GM18511 (cell line): ENCODE data around the gene KCNK7.

Experiments
- ATAC-seq: cut with Tn5 transposase; IDR thresholded peaks from one replicate; pipeline ENCODE4 v1.9.1; 2021; ENCODE audit warnings: mild to moderate bottlenecking, moderate library complexity; ENCODE audit not compliant: unreplicated experiment

KCNK7 gene

DNA sequence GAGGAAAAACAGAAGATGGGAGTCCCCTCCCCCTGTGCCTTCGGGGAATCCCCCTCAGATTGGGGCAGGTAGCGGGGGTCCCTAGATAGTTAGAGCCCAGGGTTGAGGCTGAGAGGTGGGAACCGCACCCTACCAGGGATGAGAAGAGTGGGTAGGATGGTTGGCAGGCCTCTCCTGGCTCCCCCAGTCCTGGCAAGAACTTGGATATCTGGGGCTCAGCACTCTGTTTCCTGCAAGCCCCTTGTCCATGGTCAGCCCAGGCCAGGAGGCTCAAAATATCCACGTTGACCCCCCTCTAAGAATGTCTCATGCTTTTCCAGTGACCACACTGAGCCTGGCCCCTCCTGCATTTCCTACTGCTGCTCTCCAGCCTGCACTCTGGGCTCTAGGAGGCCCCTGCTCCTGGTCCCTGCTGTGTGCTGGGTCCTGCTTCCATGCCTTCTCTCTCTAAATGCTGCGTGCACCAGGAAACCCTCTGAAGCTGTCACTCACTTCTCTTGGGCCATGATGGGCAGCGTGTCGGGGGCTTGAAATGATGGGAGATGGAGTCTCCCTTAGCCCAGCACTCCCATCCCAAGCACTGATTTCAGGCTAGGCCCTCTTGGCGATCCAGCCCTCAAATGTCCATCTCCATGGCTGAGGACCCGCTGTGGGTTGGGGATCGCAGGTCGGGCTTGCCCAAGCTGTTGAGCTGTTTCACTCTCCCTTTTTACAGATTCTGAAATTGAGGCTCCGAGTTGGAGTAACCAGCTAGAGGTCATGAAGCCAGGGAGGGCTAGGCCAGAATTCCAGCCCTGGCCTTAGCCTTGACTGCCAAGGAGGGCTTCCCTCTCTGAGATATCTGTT, 16.4 kb upstream of the KCNK7 start:
- ATAC-seq = no peak

DNA sequence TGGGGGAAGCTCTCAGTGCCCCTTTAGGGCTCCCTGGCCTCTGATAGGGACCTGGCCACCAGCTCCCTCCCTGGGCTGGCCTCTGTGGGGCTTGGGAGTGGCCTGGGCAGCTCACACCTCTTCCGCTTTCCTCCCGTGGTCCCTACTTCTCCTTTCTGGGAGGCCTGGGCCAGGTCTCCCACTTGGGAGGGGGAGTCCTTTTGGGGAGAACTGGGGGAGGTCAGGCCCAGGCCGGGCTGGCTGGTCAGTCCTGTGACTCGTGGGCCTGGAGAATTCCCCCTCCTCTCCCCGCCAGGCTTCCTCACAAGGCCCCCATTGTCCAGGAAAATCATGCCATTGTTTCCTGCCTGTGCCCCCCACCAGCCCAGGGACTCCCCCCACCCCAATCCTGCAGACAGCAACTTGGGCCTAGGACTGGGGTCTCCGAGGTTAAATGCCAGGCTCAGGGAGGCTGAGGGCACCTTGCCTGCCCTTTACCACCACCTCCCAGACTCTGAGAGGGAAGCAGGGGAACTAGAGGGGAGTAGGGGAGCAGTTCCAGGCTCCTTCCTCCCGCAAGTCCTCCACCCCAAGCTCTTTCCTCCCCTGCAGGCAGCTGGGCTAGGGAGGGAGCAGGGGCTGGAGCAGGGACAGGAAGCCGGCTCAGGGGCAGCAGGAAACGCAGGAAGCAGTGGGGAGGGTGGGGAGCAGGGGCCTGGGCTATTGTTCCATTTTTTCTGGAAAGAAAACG, 15.6 kb upstream of the KCNK7 start:
- no peak for ATAC-seq

DNA sequence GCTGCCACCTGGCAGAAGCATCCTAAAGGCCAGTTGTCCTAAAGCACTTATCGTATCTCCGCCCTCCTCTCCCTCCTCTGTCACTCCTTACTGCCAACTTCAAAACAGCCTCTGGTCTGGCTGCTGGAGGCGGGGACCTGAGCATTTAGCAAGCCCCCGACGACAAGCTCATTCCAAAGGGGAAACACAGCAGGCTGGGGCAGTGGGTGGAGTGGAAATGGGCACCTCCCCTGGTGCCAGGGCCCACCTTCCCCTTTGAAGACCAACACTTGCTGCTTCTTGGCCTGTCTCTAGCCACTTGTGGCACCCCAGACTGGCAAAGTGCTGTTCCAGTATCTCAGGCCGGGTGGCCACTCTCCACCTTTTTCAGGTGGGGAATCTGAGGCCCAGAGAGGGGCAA, 14.8 kb upstream of the KCNK7 start:
- ATAC-seq = no peak

DNA sequence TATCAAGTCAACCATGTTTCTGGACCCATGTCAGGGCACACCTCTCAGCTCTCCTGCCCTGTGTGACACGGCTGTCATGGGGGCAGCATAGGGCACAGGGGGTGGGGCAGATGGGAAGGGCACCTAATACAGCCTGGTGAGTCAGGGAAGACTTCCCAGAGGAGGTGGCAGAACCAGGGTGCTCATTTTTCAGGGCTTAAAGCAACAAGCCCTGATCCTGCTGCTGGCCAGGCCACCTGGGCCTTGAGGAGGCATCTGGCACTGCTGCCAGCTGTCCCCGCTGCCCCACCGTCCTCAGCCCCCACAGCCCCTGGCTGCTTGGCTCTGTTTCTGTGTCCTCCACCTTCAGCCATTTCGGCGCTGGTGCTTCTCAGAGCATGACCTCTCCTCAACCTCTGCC, 14.1 kb upstream of the KCNK7 start:
- ATAC-seq = no peak

DNA sequence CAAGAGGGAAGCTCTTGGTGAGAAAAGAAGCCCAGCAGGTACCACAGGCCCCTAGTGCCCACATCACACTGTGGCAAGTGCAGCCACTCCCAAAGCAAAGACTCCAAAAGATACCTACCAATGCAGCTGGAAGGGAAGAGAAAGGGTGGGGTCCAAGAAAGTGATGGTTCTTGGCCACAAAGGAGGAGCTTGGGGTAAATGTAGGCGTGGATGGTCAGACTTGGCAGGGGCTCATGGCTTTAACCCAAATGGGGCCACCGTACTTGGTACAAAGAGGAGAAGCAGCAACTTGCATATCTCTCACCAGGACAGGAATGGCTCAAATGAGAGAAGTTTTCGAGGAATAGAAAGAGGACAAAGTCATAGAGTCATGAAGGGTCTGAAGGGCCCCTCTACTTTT, 13.6 kb upstream of the KCNK7 start:
- ATAC-seq = no peak

DNA sequence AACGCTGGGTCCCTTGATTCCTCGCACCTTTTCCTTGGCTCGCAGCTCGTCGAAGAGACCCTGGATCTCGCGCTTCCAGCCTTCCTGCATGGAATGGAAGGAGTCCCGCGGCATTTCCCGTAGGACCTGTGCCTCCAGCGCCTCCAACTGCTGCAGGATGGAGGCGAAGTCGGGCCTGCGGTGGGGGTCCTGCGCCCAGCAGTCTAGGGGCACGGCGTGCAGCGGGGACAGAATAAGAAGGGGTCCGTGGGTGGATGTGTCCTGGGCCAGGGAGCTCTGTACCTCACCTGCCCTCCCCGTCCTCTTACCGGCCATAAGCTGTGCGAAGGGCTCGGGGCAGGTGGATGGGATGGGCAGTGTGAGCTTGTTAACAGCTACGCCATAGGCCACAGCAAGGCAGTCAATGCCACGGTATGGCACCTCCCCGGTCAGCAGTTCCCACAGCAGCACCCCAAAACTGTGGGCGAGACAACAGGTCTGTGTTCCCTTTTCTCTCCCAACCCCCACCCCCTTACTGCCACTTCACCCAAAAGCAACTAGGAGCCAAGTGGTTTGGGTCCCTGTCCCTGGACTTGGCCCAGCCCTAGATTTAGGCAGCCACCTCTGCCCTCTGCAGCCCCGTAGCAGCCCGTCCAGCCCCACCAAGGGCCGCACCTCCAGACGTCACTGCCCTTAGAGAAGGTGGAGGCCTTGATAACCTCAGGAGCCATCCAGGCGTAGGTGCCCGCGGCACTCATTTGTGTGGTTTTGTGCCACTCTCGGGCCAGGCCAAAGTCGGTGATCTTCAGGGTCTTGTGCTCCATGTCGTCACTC, 12.2 kb upstream of the KCNK7 start:
- ATAC-seq = no peak

DNA sequence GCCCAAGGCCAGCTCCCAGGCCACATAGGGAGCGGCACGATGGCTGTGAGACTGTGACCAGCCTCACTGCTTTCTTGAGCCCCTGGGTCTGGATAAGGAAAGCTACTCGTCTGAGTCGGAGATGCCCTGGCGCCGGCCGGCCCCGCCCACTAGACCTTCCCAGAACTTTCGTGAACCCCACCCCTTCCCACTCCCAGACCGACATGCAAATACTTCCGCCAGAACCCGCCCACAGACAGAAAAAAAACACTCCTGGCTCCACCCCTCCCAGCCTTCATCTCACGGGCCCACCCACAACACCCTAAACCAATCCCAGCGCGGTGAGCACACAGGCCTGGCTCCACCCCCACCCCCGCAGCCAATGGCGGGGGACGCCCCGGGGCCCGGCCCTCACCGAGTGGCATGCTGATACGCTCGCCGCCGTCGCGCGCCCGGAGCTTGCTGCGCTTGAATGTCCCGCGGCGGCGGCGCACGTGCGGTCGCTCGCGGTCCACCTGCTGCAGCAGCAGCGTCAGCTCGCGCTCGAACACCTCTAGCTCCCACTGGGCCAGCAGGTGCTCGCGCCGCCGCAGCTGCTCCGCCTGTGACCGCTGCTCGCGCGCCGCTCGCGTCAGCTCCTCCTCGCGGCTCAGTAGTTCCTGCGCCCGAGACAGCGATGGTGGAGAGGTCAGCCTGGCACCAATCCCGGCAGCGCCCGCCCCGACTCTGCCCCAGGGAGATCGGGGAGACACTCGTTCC, 11.4 kb upstream of the KCNK7 start:
- no peak for ATAC-seq

DNA sequence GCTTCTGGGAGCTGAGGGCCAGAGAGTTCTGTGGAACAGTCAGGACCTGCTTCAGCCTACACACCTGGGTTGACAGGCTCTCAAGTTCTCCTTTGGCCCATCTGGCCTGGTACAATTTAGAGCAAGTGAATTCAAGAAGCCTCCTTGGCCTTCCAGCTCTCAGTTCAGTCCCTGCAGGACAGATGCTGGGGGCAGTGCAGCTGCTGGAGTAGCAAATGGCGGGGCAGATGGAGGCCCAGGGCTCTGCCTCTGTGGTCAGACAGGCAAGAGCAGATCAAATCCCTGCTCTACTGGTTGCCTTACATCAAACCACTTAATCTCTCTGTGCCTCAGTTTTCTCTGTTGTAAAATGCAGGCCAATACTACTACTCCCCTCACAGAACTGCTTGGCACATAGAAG, 8.7 kb upstream of the KCNK7 start:
- ATAC-seq = no peak

DNA sequence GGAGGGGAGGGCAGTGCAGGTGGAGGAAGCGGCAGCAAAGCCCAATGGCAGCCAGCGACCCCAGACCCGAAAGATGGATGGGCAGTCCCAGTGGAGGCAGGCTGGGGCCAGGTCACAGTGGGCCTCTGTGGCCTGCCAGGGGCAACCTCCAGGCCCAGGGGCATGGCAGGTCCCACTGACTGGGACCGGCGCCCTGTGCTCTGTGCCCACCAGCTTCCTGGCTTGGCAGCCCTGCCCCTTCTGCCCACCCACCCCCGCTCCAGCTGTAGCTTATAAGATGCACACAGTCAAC, 4.3 kb upstream of the KCNK7 start:
- ATAC-seq = no peak

DNA sequence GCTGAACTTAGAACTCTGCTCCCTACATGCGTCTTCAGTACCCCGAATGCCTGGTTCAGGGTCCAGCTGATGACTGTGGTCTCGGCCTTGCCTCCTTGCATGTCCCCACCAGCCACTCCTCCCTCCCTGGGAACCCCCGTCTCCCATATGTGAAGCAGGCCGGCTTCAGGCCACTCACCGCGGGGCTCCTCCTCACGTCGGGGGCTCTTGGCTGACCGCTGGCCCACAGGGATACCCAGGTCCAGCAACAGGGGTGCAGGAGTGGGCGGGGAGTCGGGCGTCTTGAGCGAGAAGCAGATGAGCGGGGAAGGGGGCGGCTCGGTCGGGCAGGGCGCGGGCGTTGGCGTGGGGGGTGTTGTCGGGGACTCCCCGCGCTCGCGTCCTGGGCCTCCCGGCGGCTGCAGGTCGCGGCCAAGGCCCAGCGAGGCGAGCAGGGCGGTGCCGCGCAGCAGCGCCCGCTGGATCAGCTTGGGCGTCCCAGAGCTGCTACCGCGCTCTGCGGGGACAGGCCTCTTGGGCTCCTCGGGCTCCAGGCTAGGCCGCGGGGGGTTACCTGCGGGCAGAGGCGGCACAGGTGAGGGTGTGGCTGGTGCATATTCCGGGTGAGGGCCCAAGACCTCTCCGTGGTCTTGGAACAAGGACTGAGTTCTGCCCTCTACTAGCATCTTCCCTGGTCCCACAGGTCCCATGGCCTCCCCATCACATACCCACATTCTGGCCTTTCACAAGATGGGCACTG, 3.8 kb upstream of the KCNK7 start:
- ATAC-seq = no peak

DNA sequence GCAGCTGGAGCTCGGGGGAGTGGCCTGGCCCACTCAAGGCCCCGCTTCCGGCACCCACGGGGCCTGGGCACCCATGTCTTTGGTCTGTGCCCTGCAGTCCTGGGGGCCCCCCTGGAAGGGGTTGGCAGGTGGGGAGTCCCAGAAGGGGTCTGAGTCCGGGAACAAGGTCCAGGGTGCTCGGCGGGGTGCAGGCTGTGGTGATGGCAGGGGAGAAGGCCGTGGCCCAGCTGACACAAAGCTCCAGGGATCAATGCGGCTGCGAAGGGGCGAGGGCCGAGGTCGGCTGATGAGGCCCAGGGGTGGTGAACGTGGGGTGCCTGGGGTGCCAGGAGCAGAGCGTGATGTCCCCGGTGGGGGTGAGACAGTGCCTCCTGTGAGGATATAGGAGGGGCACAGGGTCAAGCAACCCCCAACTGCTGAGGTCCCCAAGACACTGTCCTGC, 2.7 kb upstream of the KCNK7 start:
- no peak for ATAC-seq

DNA sequence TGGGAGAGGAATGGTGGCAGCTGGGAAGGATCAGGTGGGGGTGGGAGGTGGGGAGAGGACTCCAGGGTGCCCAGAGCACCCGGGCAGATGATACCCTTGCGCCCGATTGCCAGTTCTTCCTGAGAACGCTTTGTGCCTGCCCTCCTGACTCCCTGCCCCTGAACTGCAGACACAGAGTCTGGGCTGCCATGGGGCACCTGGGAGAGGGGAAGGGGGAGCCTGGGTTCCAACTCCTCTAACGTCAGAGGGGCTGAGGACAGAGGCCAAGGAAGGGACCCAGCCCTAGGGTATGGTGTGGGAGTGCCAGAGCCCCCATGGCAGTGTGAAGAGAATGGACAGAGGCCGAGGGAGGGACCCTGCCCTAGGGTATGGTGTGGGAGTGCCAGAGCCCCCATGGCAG, 920 bp upstream of the KCNK7 start:
- ATAC-seq = no peak

DNA sequence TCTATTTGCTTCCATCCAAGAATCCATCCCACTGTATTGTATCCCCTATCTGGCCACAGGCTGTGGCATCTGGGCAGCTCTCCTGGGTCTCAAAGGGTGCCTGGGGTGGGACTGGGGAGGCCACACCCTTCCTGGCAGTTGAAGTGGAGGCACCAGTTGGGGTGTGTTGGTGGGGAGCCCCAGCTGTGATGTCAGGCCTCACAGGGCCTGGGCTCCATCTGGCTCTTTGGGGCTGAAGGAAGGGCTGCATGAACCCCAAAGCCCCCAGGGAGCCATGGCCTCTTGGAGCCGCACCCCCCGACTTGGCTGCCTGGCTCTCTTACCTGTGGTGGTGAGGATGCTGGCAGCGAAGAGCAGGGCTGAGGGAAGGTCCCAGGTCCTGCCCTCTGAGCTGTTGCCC, 469 bp downstream of the KCNK7 start:
- no peak for ATAC-seq

DNA sequence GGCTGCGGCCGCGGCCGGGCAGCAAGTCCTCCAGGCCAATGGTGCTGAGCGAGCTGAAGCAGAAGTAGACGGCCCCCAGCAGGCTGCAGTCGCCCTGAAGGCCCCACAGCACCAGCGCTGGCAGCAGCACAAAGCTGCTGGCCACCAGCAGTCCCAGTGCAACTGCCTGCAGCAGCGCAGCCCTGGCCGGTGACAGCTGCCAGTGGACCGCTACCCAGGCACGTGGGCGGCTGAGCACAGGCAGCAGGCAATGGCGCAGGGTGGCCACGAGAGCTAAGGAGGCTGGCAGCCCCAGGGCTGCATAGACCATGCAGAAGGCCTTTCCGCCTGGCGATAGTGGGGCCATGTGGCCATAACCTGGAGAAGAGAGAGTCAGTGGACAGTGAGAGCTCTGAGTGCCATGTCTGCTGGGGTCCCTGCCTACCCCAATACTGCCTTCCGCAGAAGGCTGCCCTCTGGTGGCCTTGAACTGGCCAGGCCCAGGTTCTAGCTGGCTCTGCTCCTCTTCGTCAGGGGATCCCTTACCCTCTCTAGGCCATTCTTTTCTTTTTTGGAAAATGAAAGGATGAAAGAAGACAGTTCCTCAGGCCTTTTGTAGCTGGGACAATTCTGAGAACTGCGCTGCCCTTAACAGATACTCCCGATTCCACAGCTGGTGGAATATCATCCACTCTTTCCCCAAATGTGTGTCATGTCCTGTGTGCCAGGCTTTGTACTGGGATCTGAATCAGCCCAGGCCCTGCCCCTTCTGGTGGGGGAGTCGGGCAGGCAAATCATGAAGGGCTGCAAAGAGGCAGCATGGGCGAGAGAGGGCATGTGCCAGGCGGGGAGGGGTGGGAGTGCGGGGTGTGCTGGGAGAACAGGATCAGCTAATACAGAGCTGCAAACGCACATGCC, 1.8 kb downstream of the KCNK7 start:
- ATAC-seq = no peak

DNA sequence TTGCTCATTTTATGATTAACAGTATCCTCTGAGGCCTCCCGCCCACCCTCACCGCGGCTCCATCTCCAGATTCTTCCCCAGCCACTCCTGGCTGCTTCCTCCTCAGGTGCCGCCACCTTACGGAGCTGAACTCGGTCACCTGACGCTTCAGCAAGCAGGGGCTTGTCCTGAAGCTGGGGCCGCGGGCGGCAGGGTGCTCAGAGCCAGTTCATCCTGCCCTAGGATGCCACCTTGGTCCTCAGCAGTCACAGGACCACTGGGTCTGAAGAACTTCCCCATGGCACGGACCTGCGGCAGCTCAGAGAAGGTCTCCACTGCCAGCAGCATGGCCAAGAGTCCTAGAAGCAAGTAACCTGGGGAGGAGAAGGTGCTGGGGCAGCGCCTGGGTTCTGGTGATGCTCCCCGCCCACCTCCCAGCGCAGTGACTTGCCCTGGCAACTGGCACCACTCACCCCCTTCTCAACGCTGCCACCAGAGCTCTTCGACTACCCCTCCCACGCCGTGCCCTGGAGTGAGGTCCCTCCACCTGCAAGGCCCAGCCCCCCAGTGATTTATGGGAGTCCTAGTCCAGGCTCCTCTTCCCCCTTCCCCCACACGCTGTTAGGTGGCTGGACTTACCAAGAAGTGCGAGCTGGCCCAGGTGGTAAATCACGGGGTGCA, 2.6 kb downstream of the KCNK7 start:
- ATAC-seq = no peak

DNA sequence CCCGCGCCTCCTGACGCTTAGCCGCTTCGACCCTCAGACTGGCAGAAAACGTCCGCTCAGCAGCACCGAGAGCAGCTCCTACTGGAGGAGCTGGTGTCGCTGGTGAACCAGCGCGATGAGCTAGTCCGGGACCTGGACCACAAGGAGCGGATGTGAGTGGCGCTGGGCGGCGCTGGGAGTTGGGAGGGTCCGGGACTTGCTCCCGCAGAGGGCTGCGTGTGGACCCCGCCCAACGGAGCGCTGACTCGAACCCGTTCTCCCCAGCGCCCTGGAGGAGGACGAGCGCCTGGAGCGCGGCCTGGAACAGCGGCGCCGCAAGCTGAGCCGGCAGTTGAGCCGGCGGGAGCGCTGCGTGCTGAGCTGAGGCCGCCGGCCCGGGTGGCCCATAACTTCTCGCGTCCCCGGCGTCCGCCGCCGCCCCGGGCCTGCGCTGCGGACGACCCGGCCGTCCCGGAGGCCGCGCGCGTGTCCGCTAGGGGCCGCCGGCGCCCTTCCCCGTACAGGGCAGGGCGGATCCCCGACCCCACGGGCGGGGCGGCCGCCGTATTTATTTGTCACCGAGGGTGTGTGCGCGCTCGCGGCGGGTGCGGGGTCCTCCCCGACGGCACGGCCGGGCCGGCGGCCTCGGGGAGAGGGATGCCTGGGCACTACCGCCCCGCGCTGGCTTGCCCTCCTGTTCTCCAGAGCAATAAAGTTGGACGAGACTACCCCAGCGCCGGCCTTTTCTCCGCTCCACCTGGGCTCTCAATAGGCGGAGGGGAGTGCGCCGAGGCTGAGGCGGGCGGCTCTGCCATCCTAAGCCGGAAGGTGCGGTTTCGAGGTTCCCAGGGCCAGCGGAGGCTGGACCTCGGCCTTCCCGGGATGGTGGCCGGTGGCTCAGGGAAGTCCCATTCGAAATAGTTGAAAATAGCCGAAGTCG, 3.4 kb downstream of the KCNK7 start:
- ATAC-seq = no peak

DNA sequence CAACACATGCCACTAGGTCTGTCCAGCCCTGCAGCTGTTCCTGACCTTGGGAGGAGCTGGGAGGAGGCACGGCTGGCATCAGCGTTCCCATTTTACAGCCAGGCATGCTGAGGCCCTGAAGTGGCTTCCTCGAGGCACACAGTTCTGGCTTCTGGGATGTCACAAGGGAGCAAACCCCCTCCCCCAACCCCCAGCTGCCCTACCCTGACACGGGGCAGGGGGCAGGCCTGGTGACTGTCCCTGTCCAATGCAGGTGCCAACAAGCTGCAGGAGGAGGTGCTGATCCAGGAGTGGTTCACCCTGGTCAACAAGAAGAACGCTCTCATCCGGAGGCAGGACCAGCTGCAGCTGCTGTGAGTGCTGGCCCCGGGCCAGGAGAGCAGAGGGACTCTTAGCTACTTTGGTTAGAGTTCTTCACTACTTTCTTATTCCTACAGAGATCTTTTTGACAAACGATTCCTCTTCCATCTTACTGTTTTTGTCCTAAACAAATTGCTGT, 5.3 kb downstream of the KCNK7 start:
- ATAC-seq = no peak
